HG02973 (cell line): ENCODE data around the gene PDK2.

Experiments used
- ATAC-seq: cut with Tn5 transposase; IDR thresholded peaks from one replicate; pipeline ENCODE4 v1.9.1; 2021; ENCODE audit warnings: moderate library complexity; ENCODE audit not compliant: unreplicated experiment

PDK2 gene

DNA sequence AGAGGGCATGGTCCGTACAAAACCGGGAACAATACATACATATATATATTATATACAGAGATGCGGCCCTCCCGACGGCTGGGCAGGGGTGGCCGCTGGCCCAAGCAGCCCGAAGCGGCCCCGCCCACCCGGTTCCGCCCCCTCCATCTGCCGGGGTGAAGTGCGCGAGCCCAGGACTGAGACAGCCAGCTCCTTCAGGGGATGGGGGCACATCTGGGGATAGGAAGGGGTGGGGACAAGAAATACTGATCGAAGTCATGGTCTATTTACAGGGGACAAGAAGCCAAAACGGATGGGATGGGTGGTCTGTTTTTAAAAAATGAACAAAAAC is 38.6 kb downstream of the PDK2 start:
- ATAC-seq = no peak

GRCh38 chr17:50134206-50135110 is 39.3 kb downstream of the PDK2 start:
- no peak for ATAC-seq

GRCh38 chr17:50135316-50136095 is 40.4 kb downstream of the PDK2 start:
- no peak for ATAC-seq

DNA sequence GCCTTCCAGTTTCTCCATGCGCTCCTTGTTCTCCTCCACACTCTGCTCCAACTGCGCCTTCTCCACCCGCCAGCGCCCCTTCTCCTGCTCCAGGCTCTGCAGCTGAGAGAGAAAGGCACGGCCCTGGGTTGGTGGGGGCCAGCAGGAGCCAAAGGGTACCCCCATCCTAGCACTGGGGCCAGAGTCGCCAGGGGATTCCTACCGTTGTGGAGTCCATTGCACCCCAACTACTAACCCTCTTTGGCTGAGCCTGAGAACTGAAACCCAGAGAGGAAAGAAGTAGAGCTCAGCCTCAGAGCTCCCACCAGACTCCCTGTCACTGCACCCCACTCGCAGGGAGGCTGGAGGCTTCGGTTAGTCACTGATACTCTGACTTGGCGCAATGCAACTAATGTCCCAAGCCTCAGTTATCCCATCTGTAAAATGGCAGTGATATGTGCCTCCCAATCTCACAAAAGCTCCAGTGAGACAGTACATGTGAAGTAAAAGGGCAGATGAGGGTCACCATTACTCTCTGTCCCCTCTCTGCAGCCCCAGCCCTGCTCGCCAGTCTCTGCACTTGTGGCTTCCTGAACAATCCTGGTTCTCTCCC is 41.0 kb downstream of the PDK2 start:
- no peak for ATAC-seq

- no peak for ATAC-seq
Measured at GRCh38 chr17:50137042-50137441, 41.9 kb downstream of the PDK2 start.

- no peak for ATAC-seq
Measured at GRCh38 chr17:50139185-50139783, 44.1 kb downstream of the PDK2 start.

DNA sequence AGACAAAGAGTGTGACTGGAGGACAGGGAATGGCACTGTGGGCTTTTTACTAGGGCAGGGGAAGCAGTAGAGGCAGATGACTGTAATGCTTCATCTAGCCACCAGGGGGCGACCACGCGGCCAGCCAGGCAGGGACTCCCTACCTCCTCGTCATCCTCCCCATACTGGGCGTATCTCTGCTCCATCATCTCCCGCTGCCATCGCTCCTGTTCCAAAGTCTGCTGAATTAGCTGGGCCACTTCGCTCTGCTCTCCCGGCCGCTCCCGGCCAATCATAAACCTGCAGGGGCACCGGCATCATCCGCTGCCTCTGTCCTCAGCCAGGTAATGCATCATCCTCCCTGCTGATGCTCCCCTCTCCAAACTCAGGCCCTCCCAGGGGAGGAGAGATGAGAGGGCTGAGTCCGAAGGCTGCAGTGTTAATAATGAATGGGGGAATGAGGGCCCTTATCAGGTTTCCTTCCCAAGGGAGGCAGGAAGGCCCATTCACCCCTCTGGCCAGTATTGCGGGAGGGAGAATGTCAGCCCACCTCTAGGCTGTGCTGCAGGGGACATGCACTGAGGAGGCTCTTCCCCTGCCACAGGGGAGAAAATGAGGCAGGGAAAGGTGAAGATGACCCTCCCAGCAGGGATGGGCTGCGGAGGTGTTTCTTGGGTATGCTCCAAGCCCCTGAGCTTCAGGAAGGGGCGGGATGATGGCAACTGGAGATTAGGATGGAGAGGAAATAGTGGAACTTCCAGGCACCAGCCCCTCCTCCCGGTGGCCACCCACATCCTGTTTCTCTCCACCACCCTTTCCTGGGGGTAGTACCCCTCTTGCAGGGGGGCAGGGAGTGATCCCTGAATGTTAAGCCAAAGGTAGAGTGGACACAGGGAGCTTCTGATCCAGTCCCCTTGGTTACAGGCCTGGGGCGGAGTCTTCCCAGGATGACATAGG is 45.1 kb downstream of the PDK2 start:
- no peak for ATAC-seq

DNA sequence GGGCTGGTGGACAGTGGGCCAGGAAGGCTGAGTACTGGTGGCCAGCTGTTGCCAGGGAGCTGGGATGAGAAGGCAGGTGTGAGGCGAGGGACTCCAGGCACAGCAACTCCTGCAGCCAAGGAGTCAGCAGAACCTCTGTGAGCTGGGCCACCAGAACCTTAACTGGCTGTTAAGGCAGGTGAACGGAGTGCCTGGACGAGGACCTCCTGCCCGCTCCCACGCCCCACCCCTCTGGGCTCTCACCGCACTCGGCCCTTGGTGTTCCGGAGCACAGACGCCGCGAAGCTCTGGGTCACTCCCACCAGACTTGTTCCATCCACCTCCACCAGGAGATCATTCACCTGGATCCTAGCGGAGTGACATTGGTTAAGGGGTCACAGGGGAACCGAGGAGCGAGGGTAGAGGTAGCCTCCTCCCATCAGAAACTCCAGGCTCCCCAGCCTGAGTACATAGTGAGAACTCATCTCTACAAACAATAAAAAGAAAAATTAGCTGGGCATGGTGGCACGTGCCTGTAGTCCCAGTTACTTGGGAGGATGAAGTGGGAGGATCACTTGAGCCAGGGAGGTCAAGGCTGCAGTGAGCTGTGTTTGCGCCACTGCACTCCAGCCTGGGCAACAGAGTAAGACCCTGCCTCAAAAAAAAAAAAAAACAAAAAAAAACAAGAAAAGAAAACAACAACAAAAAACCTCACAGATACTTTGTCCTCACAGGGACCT is 46.0 kb downstream of the PDK2 start:
- no peak for ATAC-seq

GRCh38 chr17:50141745-50142110 is 46.6 kb downstream of the PDK2 start:
- no peak for ATAC-seq

- ATAC-seq = no peak
Measured at GRCh38 chr17:50143461-50144176, 48.5 kb downstream of the PDK2 start.

DNA sequence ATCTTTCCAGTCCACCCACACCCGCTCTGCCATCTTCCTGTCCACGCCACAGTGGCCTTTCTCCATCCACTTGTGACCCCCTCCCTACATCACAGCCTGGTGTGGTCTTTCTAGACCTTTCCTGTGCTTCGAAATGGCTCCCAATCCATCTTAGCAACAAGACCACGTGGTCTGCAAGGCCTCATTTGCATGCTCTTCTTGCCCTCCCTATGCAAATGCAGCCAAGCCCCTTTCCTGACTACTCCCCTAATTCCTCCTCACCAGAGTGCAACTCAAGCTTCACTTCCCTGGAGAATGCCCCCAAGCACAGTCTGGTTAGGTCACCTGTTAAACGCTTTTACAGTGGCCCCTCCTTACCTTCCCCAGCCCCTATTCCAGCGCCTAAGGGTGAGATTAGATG is 49.2 kb downstream of the PDK2 start:
- no peak for ATAC-seq

- no peak for ATAC-seq
Measured at GRCh38 chr17:50144845-50145531, 49.8 kb downstream of the PDK2 start.

DNA sequence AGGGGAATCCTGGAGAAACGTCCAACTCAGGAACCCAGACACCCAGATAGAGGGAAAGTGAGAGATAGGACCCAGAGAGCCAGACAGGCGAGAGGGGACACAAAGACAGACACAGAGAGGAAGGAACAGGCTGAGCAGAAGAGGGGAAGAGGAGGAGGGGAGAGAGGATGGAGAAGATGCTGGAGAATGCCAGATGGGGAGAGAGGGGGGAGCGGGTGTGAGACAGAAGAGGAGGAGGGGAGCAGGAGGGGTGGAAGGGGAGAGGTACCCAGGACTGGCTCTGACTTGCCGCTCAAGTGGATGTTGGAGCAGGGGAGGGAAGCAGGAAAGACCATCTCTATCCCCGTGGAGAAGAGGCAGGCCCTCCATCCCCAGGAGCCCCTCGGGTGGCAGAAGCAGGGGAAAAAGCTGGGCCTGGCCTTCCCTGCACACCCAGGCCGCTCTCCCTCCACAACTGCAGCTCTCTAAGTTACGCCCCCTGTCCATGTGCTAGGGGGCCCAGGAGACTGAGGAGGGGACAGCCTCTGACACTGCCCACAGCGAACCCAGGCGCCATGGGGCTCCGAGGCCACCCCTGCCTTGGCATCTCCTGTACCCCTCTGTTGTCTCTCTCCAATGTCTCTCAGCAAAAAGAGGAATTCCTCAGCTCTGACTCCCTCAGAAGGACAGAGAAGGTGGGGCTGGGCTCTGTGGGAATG is 50.5 kb downstream of the PDK2 start:
- no peak for ATAC-seq

GRCh38 chr17:50146230-50146926 is 51.2 kb downstream of the PDK2 start:
- ATAC-seq = no peak

DNA sequence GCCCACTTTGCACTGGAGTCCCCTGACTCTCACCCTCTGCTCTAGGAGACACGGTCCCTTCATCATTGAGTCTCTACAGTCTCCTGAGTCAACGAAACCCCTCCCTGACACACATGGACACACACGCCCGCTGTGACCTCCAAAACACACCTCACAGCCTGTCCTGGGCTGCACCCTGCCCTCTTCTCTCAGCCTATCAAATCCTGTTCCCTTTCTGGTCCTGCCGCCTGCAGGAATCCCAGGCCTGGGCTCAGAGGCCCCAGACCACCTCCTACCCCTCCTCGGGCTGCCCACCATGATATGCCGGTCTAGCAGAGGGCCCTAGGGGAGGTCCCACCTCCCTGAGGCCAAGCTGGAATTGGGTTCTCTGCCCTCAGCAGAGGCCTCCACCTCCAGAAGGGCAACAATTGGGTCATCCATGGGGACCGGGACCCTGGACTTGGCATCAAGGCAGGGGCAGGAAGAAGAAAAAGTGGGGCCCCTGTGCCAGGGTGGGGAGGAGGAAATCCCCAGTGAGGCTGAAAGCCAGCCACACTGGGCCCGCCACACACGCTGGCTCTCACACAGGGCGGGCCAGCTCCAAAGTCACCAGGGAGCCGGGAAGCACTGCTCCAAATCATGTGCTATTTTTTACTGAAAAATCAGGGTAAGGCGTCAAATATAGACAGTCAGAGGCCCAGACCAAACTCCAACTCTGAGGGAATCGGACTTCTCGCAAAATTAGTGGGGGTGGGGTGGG is 51.9 kb downstream of the PDK2 start:
- no peak for ATAC-seq

- no peak for ATAC-seq
Measured at GRCh38 chr17:50147841-50148225, 52.7 kb downstream of the PDK2 start.
